PC-3 (cell line): ENCODE data around the gene CASKIN2. TPM values are rescaled to one million over a fixed set of nuclear protein-coding genes. Genes with fewer than 3 reads are reported as not detected.

Experiments used
- ATAC-seq: fragments of 200-7000 bp; cut with Tn5 transposase; 2 replicates; pipeline ENCODE4 v1.9.1; 2020; ENCODE audit warnings: mild to moderate bottlenecking, moderate library complexity
- BruUV-seq: library from RNA; stranded (reverse); fragments of 400-500 nt; replicated peaks from 2 replicates; lab custom pipeline; 2021; lab: Mats Ljungman, UMichigan
- CTCF ChIA-PET: fragments of 300-600 bp; sonication (Branson Sonifier 250); formaldehyde crosslinking; loops from one replicate; lab custom pipeline; 2022; ENCODE audit warnings: antibody characterized with exemption; lab: Charles Lee
- POLR2A ChIA-PET: fragments of 300-600 bp; sonication (Branson Sonifier 250); formaldehyde crosslinking; loops from one replicate; lab custom pipeline; 2022; ENCODE audit warnings: antibody characterized with exemption; ENCODE audit not compliant: unreplicated experiment; lab: Charles Lee
- DNase-seq: peaks from one replicate; pipeline ENCODE4 v3.0.0-alpha.2; 2015
- H2AFZ ChIP-seq: fragments of 300-600 bp; sonication (generic); 2 replicates; pipeline ENCODE4 v1.6.0; 2016; ENCODE audit warnings: antibody characterized with exemption, low read length
- H3F3A ChIP-seq: fragments of 300-600 bp; sonication (generic); one replicate; pipeline ENCODE4 v1.6.0; 2017; ENCODE audit warnings: antibody characterized with exemption, low read length, control low read depth, mild to moderate bottlenecking; ENCODE audit not compliant: unreplicated experiment
- H3K27ac ChIP-seq: fragments of 300-600 bp; sonication (generic); 2 replicates; pipeline ENCODE4 v1.5.1; 2016; ENCODE audit warnings: mild to moderate bottlenecking, low read length
- H3K27me3 ChIP-seq: fragments of 300-600 bp; sonication (generic); 2 replicates; pipeline ENCODE4 v1.6.1; 2016; ENCODE audit warnings: low read length, mixed read lengths
- H3K36me3 ChIP-seq: fragments of 300-600 bp; sonication (generic); 2 replicates; pipeline ENCODE4 v1.6.1; 2016; ENCODE audit warnings: low read depth, mixed run types, low read length, mixed read lengths
- H3K4me1 ChIP-seq: fragments of 300-600 bp; sonication (generic); 2 replicates; pipeline ENCODE4 v1.5.1; 2016; ENCODE audit warnings: low read length; ENCODE audit not compliant: insufficient read depth
- H3K4me2 ChIP-seq: fragments of 300-600 bp; sonication (generic); 2 replicates; pipeline ENCODE4 v1.6.0; 2016; ENCODE audit warnings: low read length
- H3K4me3 ChIP-seq: fragments of 300-600 bp; sonication (generic); 2 replicates; pipeline ENCODE4 v1.5.1; 2016; ENCODE audit warnings: mild to moderate bottlenecking, low read length, mixed read lengths
- H3K79me2 ChIP-seq: fragments of 300-600 bp; sonication (generic); 2 replicates; pipeline ENCODE4 v1.6.1; 2017; ENCODE audit warnings: low read length, mixed read lengths
- H3K9ac ChIP-seq: fragments of 300-600 bp; sonication (generic); 2 replicates; pipeline ENCODE4 v1.6.0; 2016; ENCODE audit warnings: mild to moderate bottlenecking, low read length
- H3K9me2 ChIP-seq: fragments of 300-600 bp; sonication (generic); replicated peaks from 2 replicates; pipeline ENCODE4 v1.6.1; 2016; ENCODE audit warnings: mixed run types, low read length, mixed read lengths
- H3K9me3 ChIP-seq: fragments of 300-600 bp; sonication (generic); 2 replicates; pipeline ENCODE4 v1.6.1; 2016; ENCODE audit warnings: low read length, mixed read lengths
- H4K20me1 ChIP-seq: fragments of 300-600 bp; sonication (generic); 2 replicates; pipeline ENCODE4 v1.6.1; 2016; ENCODE audit warnings: low read length, mixed read lengths
- CTCF ChIP-seq: fragments of 300-600 bp; sonication (generic); conservative IDR thresholded peaks from 2 replicates; pipeline ENCODE4 v1.5.1; 2017; ENCODE audit warnings: antibody characterized with exemption, low read depth, mild to moderate bottlenecking, low read length
- EZH2 ChIP-seq: fragments of 300-600 bp; sonication (generic); IDR thresholded peaks from one replicate; pipeline ENCODE4 v1.6.1; 2017; ENCODE audit warnings: antibody characterized with exemption, mild to moderate bottlenecking, low read length; ENCODE audit not compliant: unreplicated experiment
- EZH2phosphoT487 ChIP-seq: fragments of 300-600 bp; sonication (generic); IDR thresholded peaks from 2 replicates; pipeline ENCODE4 v1.6.1; 2018; ENCODE audit warnings: mild to moderate bottlenecking, antibody characterized with exemption, low read length, borderline replicate concordance
- intact Hi-C: fragments of 100-400 bp; cut with micrococcal nuclease; formaldehyde crosslinking; loops from 2 replicates; pipeline ENCODE4 v1.9.0; 2023
- total RNA-seq: library from RNA; depleted of rRNA; stranded (reverse); fragments of >200 nt; gene quantifications from 2 replicates; pipeline ENCODE4 v1.2.3, GENCODE V29; 2014

CASKIN2 gene
- total RNA-seq, 1 experiment from 2014 or later: 22.0 TPM

GRCh38 chr17:75544250-75544649, 28.9 kb upstream of the CASKIN2 start:
- no peaks in the 10 kb centered on the region for H3F3A ChIP-seq
- BruUV-seq: no TSS peak
- H3K4me1 ChIP-seq: peaks cover 8% of the 10 kb centered on the region
- H2AFZ ChIP-seq: no peak overlapping the region
- no peak for TF ChIP-seq CTCF
- no peak overlapping the region for H3K4me2 ChIP-seq
- H3K9me3 ChIP-seq: no peaks in the 10 kb centered on the region
- H3K9ac ChIP-seq: no peak overlapping the region
- H3K79me2 ChIP-seq: peaks cover 11% of the 10 kb centered on the region; the same call in 1 of the 2 replicates
- POLR2A ChIA-PET: no interaction called here
- ATAC-seq (no peak), DNase-seq (no peak)
- CTCF ChIA-PET: no interaction called here
- H3K4me3 ChIP-seq: no peak overlapping the region
- no peak overlapping the region for H3K27ac ChIP-seq
- 0 out of 2 replicates have a peak, but pooled peaks cover 6% of the 10 kb centered on the region for H3K36me3 ChIP-seq
- intact Hi-C loops: no loop called here
- no peaks in the 10 kb centered on the region for H3K9me2 ChIP-seq
- H4K20me1 ChIP-seq: 0 out of 2 replicates have a peak, but pooled peaks cover 4% of the 10 kb centered on the region
- no peaks in the 10 kb centered on the region for H3K27me3 ChIP-seq

- Histone ChIP-seq H3K79me2 (peaks cover 11% of the 10 kb centered on the region; the same call in 1 of the 2 replicates), H3F3A (no peaks in the 10 kb centered on the region), H2AFZ (no peak overlapping the region), H4K20me1 (0 out of 2 replicates have a peak, but pooled peaks cover 4% of the 10 kb centered on the region), H3K36me3 (0 out of 2 replicates have a peak, but pooled peaks cover 6% of the 10 kb centered on the region), H3K9ac (no peak overlapping the region), H3K27me3 (no peaks in the 10 kb centered on the region), H3K4me1 (no peaks in the 10 kb centered on the region), H3K4me2 (no peak overlapping the region), H3K9me3 (no peaks in the 10 kb centered on the region), H3K9me2 (no peaks in the 10 kb centered on the region), H3K27ac (no peak overlapping the region), H3K4me3 (no peak overlapping the region)
- POLR2A ChIA-PET: no interaction called here
- no peak for TF ChIP-seq EZH2phosphoT487
- no peak for TF ChIP-seq CTCF
- TF ChIP-seq EZH2: no peak
- intact Hi-C loops: no loop called here
- CTCF ChIA-PET: no interaction called here
- no peak for ATAC-seq
- no TSS peak for BruUV-seq
- no peak for DNase-seq
Measured at GRCh38 chr17:75542728-75543336, 27.5 kb upstream of the CASKIN2 start.

- CTCF ChIA-PET: no interaction called here
Measured at GRCh38 chr17:75542229-75542628, 26.9 kb upstream of the CASKIN2 start.

More at GRCh38 chr17:75542229-75542628, 26.9 kb upstream of the CASKIN2 start:
- TF ChIP-seq EZH2phosphoT487: no peak
- TF ChIP-seq CTCF: no peak
- no peak for TF ChIP-seq EZH2
- no peaks in the 10 kb centered on the region for H3F3A ChIP-seq
- peaks cover 11% of the 10 kb centered on the region; the same call in 1 of the 2 replicates for H3K79me2 ChIP-seq
- H3K36me3 ChIP-seq: 0 out of 2 replicates have a peak, but pooled peaks cover 6% of the 10 kb centered on the region
- H3K9me3 ChIP-seq: no peaks in the 10 kb centered on the region
- POLR2A ChIA-PET: no interaction called here
- ATAC-seq: no peak
- intact Hi-C loops: no loop called here
- no peaks in the 10 kb centered on the region for H3K27me3 ChIP-seq
- H4K20me1 ChIP-seq: 0 out of 2 replicates have a peak, but pooled peaks cover 4% of the 10 kb centered on the region
- H3K27ac ChIP-seq: no peak overlapping the region
- H3K4me1 ChIP-seq: no peaks in the 10 kb centered on the region
- no peak overlapping the region for H3K4me2 ChIP-seq
- BruUV-seq: no TSS peak
- no peaks in the 10 kb centered on the region for H3K9me2 ChIP-seq
- H3K9ac ChIP-seq: no peak overlapping the region
- no peak overlapping the region for H3K4me3 ChIP-seq
- DNase-seq: no peak
- H2AFZ ChIP-seq: no peak overlapping the region
